HFFc6 (cell line): ENCODE data around the gene MAGOH. TPM values are rescaled to one million over a fixed set of nuclear protein-coding genes. Genes with fewer than 3 reads are reported as not detected.
"Not testable (repeated sequence)": the region's sequence is repeated elsewhere in the genome, so short reads cannot be mapped to it uniquely, and the experiment has no call there.

Source experiments
- DNase-seq: peaks from one replicate; pipeline ENCODE4 v3.0.0-alpha.2; 2018
- H3K27ac Mint-ChIP-seq: 2 replicates; pipeline ENCODE4 v1.8.0; 2020; ENCODE audit warnings: mild to moderate bottlenecking, mixed read lengths
- H3K27me3 Mint-ChIP-seq: 2 replicates; pipeline ENCODE4 v1.8.0; 2021; ENCODE audit warnings: mild to moderate bottlenecking, moderate library complexity, mixed read lengths; ENCODE audit not compliant: insufficient read depth
- H3K36me3 Mint-ChIP-seq: 2 replicates; pipeline ENCODE4 v1.8.0; 2021; ENCODE audit warnings: low read depth, mixed read lengths
- H3K4me1 Mint-ChIP-seq: 2 replicates; pipeline ENCODE4 v1.8.0; 2020; ENCODE audit warnings: low read depth, mixed read lengths
- H3K4me3 Mint-ChIP-seq: 2 replicates; pipeline ENCODE4 v1.8.0; 2020; ENCODE audit warnings: mild to moderate bottlenecking, moderate library complexity, mixed read lengths
- H3K9me3 Mint-ChIP-seq: 2 replicates; pipeline ENCODE4 v1.8.0; 2020; ENCODE audit warnings: mild to moderate bottlenecking, mixed read lengths
- total RNA-seq, 6 experiments: library from RNA; stranded (reverse); fragmentation: NEBNext Ultra II Directional; extraction: Animal tissue kit (Norgen Biotek cat#: 25700); gene quantifications; 2 replicates in 1 of 6; 3 replicates in 5 of 6; pipeline ENCODE4 v1.2.3, GENCODE V29; 2021
- TF ChIP-seq, protein P1 (sequence below): fragments of 200-600 bp; sonication (generic); IDR thresholded peaks from 2 replicates; pipeline ENCODE4 v1.5.0; 2021; ENCODE audit warnings: antibody characterized with exemption, mild to moderate bottlenecking

Gene MAGOH
- total RNA-seq, 6 experiments from 2014 or later = 34.9 to 54.2 (median 47.1) TPM

DNA sequence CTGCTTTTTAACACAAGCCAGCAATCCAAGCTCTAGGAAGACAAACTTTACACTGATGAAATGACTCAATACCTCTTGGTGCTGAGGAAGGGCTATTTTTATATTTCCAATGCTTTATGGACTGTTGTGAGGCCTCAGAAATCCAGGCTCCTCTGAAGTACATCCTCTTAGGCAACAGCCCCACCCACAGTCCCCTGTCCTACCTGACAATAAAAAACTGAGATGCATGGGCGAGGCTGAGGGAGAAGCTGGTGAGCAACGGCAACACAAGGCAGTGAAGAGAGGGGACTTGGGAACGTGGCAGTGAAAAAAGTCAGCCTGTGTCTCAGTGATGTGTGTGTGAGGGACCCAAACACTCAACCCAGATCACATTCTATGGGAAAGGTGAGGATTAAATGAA is 51.8 kb downstream of the MAGOH start:
- H3K4me1 Mint-ChIP-seq = peaks cover 34% of the 10 kb centered on the region
- H3K27ac Mint-ChIP-seq = peak overlapping the region; percentile 64
- H3K36me3 Mint-ChIP-seq = no peaks in the 10 kb centered on the region
- peak; percentile 49 for DNase-seq
- TF ChIP-seq, protein P1, sequence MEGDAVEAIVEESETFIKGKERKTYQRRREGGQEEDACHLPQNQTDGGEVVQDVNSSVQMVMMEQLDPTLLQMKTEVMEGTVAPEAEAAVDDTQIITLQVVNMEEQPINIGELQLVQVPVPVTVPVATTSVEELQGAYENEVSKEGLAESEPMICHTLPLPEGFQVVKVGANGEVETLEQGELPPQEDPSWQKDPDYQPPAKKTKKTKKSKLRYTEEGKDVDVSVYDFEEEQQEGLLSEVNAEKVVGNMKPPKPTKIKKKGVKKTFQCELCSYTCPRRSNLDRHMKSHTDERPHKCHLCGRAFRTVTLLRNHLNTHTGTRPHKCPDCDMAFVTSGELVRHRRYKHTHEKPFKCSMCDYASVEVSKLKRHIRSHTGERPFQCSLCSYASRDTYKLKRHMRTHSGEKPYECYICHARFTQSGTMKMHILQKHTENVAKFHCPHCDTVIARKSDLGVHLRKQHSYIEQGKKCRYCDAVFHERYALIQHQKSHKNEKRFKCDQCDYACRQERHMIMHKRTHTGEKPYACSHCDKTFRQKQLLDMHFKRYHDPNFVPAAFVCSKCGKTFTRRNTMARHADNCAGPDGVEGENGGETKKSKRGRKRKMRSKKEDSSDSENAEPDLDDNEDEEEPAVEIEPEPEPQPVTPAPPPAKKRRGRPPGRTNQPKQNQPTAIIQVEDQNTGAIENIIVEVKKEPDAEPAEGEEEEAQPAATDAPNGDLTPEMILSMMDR = no peak
- H3K9me3 Mint-ChIP-seq = no peaks in the 10 kb centered on the region
- H3K27me3 Mint-ChIP-seq = no peaks in the 10 kb centered on the region
- H3K4me3 Mint-ChIP-seq = no peak overlapping the region

DNA sequence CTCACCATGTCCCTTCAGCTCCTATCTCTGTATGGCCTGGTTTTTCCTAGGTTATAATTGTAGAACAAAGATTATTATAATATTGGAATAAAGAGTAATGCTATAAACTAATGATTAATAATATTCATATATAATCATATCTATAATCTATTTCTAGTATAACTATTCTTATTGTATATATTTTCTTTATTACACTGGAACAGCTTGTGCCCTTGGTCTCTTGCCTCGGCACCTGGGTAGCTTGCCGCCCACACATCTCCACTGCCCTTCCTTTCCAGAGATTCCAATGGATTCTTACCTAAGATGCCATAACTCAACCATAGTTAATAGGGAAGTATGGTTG is 52.4 kb downstream of the MAGOH start:
- H3K9me3 Mint-ChIP-seq, H3K27me3 Mint-ChIP-seq, DNase-seq, H3K4me3 Mint-ChIP-seq, H3K36me3 Mint-ChIP-seq: not testable (repeated sequence)
- Mint-ChIP-seq H3K4me1 (peaks cover 34% of the 10 kb centered on the region), H3K27ac (peak overlapping the region; percentile 64)
- TF ChIP-seq, protein P1 = peak; percentile 61

DNA sequence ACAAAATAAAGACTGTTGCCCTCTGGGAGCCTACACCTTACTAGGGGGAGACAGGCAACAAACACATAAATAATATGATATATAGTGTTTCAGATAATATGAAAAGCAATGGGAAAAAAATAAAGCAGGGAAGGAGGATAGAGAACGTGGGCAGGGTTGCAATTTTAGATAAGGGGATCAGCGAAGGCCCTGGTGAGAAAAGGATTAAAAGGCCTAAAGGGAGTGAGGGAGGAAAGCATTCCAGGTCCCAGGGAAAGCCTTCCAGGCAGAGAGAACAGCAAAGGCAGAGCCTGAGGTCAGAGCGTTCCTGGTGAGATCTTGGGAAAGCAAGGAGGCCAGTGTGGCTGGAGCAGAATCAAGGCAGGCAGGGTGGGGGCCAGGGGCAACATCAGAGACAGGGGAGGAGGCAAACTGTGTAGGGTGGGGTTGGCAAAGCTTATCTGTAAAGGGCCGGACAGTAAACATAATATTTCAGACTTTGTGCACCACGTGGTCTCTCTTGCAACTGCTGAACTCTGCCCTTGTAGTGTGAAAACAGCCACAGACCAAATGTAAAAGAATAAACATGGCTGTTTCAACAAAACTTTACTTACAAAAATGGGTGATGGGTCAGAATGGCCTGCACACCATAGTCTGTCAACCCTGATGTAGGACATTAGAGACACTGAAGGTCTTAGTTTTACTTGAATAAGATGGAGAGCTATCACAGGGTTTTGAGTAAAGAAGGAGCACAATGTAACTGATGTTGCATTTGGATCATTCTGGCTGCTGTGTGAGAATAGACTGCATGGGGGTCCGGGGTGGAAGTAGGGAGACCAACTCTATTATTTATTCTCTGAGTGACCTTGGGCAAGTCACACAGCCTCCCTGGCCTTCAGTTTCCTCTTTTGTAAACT is 55.0 kb downstream of the MAGOH start:
- Mint-ChIP-seq H3K27me3 (no peaks in the 10 kb centered on the region), H3K9me3 (no peaks in the 10 kb centered on the region), H3K27ac (no peak overlapping the region), H3K4me1 (peaks cover 35% of the 10 kb centered on the region), H3K36me3 (no peaks in the 10 kb centered on the region), H3K4me3 (no peak overlapping the region)
- TF ChIP-seq, protein P1 = no peak
- peak; percentile 66 for DNase-seq

DNA sequence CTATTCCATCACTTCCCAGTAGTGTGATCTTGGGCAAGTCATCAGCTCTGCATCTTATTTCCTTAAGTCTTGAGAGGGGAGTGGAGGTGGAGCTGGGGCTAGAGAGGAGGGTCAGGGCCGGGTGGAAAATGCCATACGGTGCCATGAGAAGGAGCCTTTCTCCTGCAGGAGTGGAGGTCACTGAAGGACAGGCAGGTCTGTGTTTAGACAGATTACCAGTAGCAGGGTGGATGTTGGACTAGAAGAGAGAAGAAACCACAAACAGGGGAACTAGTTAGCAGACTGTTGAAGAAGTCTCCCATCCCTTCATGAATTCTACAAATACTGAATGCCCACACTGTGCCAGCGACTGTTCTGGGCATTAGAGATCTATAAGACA is 55.6 kb downstream of the MAGOH start:
- Mint-ChIP-seq H3K36me3 (no peaks in the 10 kb centered on the region), H3K9me3 (no peaks in the 10 kb centered on the region), H3K27ac (no peak overlapping the region), H3K27me3 (no peaks in the 10 kb centered on the region), H3K4me3 (no peak overlapping the region), H3K4me1 (peaks cover 29% of the 10 kb centered on the region)
- TF ChIP-seq, protein P1 = no peak
- no peak for DNase-seq

DNA sequence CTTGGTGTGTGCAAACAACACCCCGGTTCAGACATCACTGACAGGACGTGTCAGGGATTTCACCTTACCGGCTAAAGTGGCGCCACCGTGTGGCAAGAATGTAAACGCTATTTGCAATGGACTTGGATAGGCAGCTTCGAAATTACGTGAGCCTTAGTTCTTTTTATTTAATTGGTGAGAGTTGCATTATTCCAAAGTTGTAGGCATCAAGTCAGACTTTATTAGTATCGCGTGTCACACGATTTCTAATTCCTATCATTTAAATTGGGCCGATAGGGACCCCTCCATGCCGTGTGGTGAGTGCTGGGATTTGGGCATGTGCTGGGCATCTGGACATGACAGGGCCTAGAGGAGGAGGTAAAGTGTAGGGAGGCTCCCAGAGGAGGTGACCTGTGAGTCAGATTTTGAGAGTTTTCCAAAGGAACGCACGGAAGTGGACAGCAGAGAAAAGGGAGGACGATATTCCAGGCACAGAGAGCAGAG is 56.2 kb downstream of the MAGOH start:
- Mint-ChIP-seq H3K27me3 (no peaks in the 10 kb centered on the region), H3K4me1 (peaks cover 24% of the 10 kb centered on the region), H3K27ac (no peak overlapping the region), H3K9me3 (no peaks in the 10 kb centered on the region), H3K4me3 (no peak overlapping the region), H3K36me3 (no peaks in the 10 kb centered on the region)
- TF ChIP-seq, protein P1 = peak; percentile 97
- DNase-seq = peak; percentile 34
